HG02884 (cell line): Measurements from ENCODE around the gene STAT4.

Experiments
- ATAC-seq: cut with Tn5 transposase; IDR thresholded peaks from one replicate; pipeline ENCODE4 v1.9.1; 2021; ENCODE audit warnings: mild to moderate bottlenecking, moderate library complexity; ENCODE audit not compliant: unreplicated experiment

STAT4 gene

GRCh38 chr2:191020221-191020741, 130.5 kb downstream of the STAT4 start:
- ATAC-seq: peak; percentile 64

DNA sequence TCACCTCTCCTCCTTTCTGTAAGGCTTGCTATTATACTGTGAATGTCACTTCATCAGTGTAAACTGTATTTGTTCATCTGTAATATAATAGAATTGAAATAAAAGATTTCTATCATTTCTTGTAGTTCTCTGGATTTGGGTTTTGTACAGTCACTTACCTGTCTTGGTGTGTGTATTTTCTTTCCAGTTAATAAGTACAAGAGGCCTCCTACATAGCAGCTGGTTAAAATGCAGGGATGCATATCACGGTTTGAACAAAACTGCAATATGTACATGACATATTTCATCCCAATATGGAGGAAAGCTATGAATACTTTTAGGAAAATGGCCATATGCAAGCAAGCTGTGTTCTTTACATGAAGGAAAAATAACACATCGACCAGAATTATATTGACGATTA, 131.4 kb downstream of the STAT4 start:
- no peak for ATAC-seq

GRCh38 chr2:191018643-191019119, 132.1 kb downstream of the STAT4 start:
- ATAC-seq: no peak

DNA sequence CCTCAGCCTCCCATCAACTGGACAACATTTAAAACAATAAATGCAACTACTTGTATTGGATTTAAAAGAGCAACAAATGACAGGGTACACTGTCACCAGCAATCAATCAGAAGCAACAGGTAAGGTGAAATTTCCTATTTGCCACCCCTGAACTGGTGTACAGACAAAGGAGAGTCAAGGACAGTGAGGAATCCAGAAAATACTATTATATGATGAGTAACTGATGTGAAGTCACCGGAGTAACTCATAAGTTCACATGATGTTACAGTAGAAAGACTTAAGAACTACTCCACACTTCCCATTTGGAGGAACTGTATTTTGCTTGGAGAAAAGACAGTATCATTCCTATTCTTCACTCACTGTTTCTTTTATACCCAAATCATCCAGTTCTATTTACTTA, 132.7 kb downstream of the STAT4 start:
- ATAC-seq: no peak

DNA sequence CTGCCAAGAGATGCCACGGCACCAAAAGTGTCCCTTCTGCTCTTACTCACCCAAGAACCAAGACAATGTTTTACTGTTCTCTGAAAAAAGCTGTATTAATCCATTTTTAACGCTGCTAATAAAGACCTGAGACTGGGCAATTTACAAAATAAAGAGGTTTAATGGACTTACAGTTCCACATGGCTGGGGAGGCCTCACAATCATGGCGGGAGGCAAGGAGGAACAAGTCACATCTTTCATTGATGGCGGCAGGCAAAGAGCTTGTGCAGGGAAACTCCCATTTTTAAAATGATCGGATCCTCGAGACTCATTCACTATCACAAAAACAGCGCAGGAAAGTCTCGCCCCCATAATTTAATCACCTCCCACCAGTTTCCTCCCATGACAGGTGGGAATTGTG, 135.0 kb downstream of the STAT4 start:
- no peak for ATAC-seq

- ATAC-seq: no peak
Measured at GRCh38 chr2:191015239-191015638, 135.6 kb downstream of the STAT4 start.

- no peak for ATAC-seq
Measured at GRCh38 chr2:191014653-191015020, 136.2 kb downstream of the STAT4 start.

DNA sequence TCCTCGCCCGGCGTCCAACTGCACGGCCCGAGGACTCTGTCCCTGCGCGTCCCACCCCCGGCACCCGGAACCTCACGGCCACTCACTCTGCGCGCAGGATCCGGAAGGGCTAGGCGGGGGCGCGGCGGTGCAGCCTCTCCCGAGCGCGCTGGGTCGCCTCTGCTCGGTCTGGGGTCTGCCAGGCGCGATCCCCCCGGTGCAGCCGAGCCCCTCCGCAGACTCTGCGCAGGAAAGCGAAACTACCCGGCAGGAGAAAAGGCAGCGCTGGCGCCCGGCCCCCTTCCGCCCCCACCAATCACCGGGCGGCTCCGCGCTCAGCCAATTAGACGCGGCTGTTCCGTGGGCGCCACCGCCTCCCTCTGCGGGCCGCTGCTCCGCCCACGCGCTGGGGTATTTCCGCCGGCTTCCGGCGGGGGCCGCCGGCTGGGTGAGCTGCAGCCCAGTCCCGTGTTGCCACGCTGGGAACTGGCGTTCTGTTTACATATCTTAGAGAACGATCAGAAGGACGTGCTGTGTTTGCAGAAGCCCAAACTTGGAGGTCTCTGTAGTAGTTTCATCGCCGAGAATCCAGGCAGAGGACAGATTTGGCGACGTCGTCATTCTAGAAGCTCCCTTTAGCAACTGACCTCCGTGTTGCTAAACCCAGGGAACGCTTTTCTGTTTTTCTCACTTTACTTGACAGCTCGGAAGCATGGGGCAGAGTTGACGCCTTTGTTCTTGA, 136.7 kb downstream of the STAT4 start, which contains the start of gene STAT1:
TSS of gene STAT1 (minus strand) at position 240 of the 721 bp plus-strand sequence. CDS start 4,168 bp downstream, outside the sequence.
- peak; percentile 81 for ATAC-seq

DNA sequence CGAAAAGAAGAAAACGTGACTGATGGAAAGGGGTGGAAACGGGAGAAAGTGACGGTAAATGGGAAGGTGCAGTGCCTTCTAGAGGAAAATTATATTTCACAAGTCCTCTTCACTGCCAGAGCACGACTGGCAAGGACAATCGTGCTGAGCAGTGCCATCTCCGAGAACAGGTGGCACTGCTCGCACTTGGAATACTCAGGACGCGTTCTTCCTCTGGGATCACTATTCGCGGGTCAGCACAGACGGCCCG, 137.2 kb downstream of the STAT4 start:
- ATAC-seq: no peak

GRCh38 chr2:191012845-191013681, 137.7 kb downstream of the STAT4 start:
- no peak for ATAC-seq

- no peak for ATAC-seq
Measured at GRCh38 chr2:191012346-191012745, 138.4 kb downstream of the STAT4 start.

DNA sequence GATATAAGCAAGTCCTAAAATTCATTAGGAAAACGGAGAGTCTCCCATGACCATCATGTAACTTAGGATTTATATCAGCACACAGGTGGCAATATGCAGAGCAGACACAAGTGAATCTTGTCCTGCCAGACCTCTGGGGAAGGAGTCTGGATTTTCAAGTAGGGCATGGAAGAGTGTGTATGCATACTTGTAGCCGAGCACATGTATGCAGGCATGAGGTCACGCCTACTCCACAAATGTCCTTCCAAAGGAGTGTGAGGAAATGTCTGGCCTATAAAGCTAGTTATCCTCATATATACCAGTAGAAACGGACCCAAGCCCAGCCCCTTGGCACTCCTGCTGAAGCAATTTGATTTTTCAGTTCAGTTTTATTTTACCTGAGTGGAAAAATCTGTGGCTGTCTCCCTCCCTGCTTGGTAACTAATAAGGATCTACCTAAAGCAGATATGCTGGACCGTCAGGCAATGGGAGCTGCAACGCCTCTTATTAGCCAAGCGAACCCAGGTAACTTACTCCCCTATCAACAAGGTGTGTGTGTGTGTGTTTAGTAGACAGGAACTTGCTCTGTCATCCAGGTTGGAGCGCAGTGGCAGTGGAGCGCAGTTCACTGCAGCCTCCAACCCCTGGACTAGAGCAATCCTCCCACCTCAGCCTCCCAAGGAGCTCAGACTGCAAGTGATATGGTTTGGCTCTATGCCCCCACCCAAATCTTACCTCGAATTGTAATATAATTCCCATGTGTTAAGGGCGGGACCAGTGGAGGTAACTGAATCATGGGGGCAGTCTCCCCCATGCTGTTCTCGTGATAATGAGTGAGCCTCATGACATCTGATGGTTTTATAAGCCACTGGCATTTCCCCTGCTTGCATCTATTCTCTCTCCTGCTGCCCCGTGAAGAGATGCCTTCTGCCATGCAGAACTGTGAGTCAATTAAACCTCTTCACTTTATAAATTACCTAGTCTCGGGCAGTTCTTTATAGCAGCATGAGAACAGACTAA, 139.6 kb downstream of the STAT4 start:
- ATAC-seq: no peak

- ATAC-seq: no peak
Measured at GRCh38 chr2:191009541-191010374, 141.0 kb downstream of the STAT4 start.

DNA sequence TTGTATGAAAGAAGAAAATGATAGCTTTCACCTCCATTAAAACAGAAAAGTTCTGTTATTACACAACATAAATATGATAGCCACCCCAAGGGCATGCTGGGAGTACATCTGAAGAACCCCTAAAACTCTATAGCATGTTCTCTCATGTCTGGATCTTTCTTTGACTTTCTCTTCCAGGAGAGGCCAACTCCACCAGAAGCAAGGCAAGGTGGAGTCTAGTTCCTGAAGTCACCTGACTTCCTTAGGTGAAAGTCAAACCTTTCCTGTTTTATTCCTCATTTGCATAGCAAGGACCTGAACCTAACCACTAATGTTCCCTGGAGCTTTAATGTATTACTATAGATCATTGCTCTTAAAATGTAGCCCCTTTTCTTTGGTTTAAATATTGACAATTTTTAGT, 142.5 kb downstream of the STAT4 start:
- ATAC-seq: no peak

- ATAC-seq: no peak
Measured at GRCh38 chr2:191006997-191007783, 143.6 kb downstream of the STAT4 start.

DNA sequence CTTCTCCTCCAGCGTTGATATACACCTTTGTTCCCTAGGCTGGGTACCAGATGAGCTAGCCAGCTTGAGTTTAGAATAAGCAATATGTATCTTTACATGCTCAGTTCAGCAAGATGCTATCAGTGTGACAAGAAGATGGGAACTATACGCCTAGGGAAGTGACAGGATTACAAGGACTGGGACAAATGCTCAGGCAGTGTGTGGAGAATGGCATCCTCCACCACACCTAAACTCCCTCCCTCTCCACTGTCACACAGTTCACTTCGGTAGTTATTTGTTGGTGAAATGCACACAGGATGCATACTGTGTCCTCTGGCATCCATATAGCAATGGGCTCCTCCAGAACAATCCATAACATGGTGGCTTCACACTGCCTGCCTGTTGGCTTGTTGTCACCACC, 144.5 kb downstream of the STAT4 start:
- ATAC-seq: no peak

DNA sequence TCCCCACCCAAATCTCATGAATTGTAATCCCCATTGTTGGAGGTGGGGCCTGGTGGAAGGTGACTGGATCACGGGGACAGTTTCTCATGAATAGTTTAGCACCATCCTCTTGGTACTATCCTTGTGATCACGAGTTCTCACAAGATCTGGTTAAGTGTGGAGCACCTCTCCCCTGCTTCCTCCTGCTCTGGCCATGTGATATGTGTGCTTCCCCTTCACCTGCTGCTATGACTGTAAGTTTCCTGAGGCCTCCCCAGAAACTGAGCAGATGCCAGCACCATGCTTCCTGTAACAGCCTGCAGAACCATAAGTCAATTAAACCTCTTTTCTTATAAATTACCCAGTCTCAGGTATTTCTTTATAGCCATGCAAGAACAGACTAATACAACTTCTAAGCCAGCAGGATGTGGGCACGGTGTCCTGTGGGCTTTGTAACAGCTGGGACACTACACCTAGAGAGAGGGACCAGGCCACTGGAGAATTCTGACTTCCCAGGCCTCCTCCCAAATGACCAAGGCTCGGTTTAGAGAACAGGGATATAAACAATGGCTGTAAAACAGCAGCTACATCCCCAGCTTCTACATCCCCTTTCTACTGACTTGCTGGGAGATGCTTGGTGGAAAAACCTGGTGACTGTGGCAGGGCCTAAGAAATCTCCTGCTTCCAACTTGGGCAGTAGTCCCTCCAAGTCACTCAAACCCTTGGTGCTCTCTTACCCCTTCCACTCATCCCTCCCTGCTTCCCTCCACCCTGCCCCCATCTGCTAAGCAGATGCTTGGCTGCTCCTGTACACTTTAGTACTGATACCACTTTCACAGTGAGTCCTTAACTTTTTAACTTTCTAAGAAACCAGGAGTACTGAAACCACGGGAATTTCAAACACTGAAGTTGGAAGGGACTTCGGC, 147.1 kb downstream of the STAT4 start:
- ATAC-seq: no peak

DNA sequence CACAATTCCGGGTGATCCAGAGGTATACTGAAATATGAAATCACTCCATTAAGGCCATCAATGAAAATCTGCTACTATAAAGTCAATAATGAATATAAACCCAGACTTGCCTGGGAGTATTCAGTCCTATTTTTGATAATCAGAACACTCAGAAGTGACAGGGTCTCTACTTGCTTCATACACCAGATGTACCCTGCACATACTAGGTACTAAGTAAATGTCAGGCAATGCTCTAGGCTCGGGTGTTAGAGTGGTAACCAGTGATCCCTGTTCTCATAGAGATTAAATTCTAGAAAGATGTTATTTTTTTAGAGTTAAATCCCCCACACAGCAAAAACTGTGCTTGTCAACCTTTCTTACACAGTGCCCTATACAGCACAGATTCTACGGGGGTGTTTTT, 149.2 kb downstream of the STAT4 start:
- no peak for ATAC-seq
